Measurements from ENCODE around the gene TBPL1. TPM values are rescaled to one million over a fixed set of nuclear protein-coding genes. Genes with fewer than 3 reads are reported as not detected.

The TBPL1 gene
- polyA plus RNA-seq, 1 donor (not counting 4 experiments of a cell fraction or from before 2014, with no cell fraction given) = 39.1 TPM

DNA sequence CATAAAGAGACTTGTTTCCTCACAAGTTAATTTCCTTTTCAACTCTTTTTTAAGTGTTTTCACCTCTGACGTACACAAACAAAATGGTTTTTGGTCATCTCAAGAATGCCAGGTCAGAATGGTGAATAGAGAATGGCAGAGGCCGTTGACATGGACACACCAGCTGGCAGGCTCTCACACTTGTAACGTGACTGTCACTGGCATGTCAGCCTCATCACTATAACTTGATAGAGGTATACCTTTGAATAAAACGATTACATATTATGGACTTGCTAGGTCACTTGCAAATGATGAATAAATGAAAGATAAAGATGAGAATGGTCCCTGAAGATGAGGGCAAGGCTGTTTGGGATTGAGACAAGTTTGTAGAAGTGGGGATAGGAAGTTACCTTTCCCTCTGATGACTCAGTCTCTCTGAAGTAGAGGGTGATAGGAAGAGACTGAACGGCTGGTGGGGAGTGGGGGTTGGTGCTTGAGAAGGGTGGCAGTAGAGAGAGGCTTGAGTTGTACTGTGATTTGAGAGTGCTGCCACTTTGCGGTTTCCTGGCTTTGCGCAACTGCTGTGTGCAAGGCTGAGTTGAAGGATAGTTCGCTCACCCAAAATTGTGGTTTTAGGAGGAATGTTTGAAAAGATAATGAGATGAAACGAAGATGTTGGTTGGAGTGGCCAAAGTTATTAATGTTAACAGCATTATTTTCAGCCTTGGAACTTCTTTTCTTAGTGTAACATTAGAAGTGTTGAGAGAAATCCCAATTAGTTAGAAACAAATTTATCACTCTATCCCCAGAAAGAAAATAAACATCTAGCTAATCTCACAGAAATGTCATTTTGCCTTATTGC is 30.3 kb downstream of the TBPL1 start:
- no peak for DNase-seq (ENCODE audit: low read depth, low spot score)
- Histone ChIP-seq H3K4me2 (ENCODE audit: control insufficient read depth, extremely low read depth, insufficient read depth, low read depth, low read length) (no peak overlapping the region), H4K20me1 (ENCODE audit: control insufficient read depth, extremely low read depth, insufficient read depth, low read length) (no peaks in the 10 kb centered on the region), H3K27me3 (ENCODE audit: control insufficient read depth, extremely low read depth, insufficient read depth, low read length) (no peaks in the 10 kb centered on the region), H3K9me1 (ENCODE audit: control insufficient read depth, extremely low read depth, insufficient read depth, low read length) (no peaks in the 10 kb centered on the region), H3K4me1 (ENCODE audit: control insufficient read depth, extremely low read depth, insufficient read depth, low read length) (peaks cover 13% of the 10 kb centered on the region), H2AFZ (ENCODE audit: control insufficient read depth, low read length) (no peak overlapping the region), H3K27ac (ENCODE audit: control insufficient read depth, insufficient read depth, low read length) (no peak overlapping the region), H3K79me2 (ENCODE audit: control insufficient read depth, insufficient read depth, low read length) (peaks cover 6% of the 10 kb centered on the region), H3K9ac (ENCODE audit: control insufficient read depth, extremely low read depth, insufficient read depth, low read length) (no peak overlapping the region), H3K36me3 (ENCODE audit: control insufficient read depth in 2 of 2, extremely low read depth in 1 of 2, insufficient read depth in 2 of 2, low read length in 2 of 2) (peaks cover 7 to 14% of the 10 kb centered on the region in 2 experiments), H3K4me3 (ENCODE audit: control insufficient read depth in 2 of 3, extremely low read depth in 1 of 3, insufficient read depth in 2 of 3, low read depth in 1 of 3, low read length in 3 of 3) (no peak overlapping the region), H3K9me3 (ENCODE audit: control insufficient read depth, low read depth, low read length) (no peaks in the 10 kb centered on the region)
- no peak for FAIRE-seq
- dilution Hi-C loops (cut with MboI; ENCODE audit: extremely low pct_ligation_motif_present, low sequenced_read_pairs) = no loop called here
- TF ChIP-seq, protein P1, sequence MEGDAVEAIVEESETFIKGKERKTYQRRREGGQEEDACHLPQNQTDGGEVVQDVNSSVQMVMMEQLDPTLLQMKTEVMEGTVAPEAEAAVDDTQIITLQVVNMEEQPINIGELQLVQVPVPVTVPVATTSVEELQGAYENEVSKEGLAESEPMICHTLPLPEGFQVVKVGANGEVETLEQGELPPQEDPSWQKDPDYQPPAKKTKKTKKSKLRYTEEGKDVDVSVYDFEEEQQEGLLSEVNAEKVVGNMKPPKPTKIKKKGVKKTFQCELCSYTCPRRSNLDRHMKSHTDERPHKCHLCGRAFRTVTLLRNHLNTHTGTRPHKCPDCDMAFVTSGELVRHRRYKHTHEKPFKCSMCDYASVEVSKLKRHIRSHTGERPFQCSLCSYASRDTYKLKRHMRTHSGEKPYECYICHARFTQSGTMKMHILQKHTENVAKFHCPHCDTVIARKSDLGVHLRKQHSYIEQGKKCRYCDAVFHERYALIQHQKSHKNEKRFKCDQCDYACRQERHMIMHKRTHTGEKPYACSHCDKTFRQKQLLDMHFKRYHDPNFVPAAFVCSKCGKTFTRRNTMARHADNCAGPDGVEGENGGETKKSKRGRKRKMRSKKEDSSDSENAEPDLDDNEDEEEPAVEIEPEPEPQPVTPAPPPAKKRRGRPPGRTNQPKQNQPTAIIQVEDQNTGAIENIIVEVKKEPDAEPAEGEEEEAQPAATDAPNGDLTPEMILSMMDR (optimal IDR thresholded peaks at IDR 0.05 in 1 of 3, IDR thresholded peaks at IDR 0.05 in 1 of 3, conservative IDR thresholded peaks at IDR 0.05 in 1 of 3; ENCODE audit: extremely low read depth in 1 of 3, insufficient read depth in 2 of 3, low read length in 3 of 3) = no peak
- TF ChIP-seq EZH2 (IDR thresholded peaks at IDR 0.05; ENCODE audit: low read length) = no peak

DNA sequence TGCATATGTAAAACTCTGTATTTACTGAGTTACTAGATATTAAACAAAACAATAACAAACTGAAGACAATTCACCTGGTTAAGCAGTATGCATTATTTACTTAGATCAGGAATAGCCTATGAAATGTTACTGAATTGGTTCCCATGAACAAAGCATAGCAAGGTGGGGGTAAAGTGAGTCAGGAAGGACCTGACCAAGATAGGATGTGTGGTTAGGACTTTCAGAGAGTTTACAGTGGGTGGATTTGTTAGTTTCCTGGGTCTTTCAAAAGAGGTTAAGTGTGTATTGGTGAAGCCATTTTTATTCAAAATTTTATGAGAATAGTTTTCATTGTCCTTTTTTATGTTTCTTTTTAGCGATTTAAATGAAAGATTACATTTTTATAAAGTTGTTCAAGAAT is 32.9 kb downstream of the TBPL1 start:
- Histone ChIP-seq H2AFZ (ENCODE audit: control insufficient read depth, low read length) (no peak overlapping the region), H3K36me3 (ENCODE audit: control insufficient read depth in 2 of 2, extremely low read depth in 1 of 2, insufficient read depth in 2 of 2, low read length in 2 of 2) (peaks cover 9 to 14% of the 10 kb centered on the region in 2 experiments), H4K20me1 (ENCODE audit: control insufficient read depth, extremely low read depth, insufficient read depth, low read length) (no peaks in the 10 kb centered on the region), H3K27ac (ENCODE audit: control insufficient read depth, insufficient read depth, low read length) (no peak overlapping the region), H3K27me3 (ENCODE audit: control insufficient read depth, extremely low read depth, insufficient read depth, low read length) (no peaks in the 10 kb centered on the region), H3K9me3 (ENCODE audit: control insufficient read depth, low read depth, low read length) (no peaks in the 10 kb centered on the region), H3K4me2 (ENCODE audit: control insufficient read depth, extremely low read depth, insufficient read depth, low read depth, low read length) (no peak overlapping the region), H3K4me3 (ENCODE audit: control insufficient read depth in 2 of 3, extremely low read depth in 1 of 3, insufficient read depth in 2 of 3, low read depth in 1 of 3, low read length in 3 of 3) (no peak overlapping the region), H3K79me2 (ENCODE audit: control insufficient read depth, insufficient read depth, low read length) (no peaks in the 10 kb centered on the region), H3K4me1 (ENCODE audit: control insufficient read depth, extremely low read depth, insufficient read depth, low read length) (no peaks in the 10 kb centered on the region), H3K9me1 (ENCODE audit: control insufficient read depth, extremely low read depth, insufficient read depth, low read length) (no peaks in the 10 kb centered on the region), H3K9ac (ENCODE audit: control insufficient read depth, extremely low read depth, insufficient read depth, low read length) (no peak overlapping the region)
- dilution Hi-C loops (cut with MboI; ENCODE audit: extremely low pct_ligation_motif_present, low sequenced_read_pairs) = no loop called here
- FAIRE-seq (no peak), DNase-seq (ENCODE audit: low read depth, low spot score) (no peak)
- TF ChIP-seq, protein P1 (optimal IDR thresholded peaks at IDR 0.05 in 1 of 3, IDR thresholded peaks at IDR 0.05 in 1 of 3, conservative IDR thresholded peaks at IDR 0.05 in 1 of 3; ENCODE audit: extremely low read depth in 1 of 3, insufficient read depth in 2 of 3, low read length in 3 of 3) = no peak
- TF ChIP-seq EZH2 (IDR thresholded peaks at IDR 0.05; ENCODE audit: low read length) = no peak
